ENCODE data around the gene VMP1.
"Not testable (repeated sequence)": the region's sequence is repeated elsewhere in the genome, so short reads cannot be mapped to it uniquely, and the experiment has no call there.

The VMP1 gene

GRCh38 chr17:59771093-59771492 is 63.6 kb downstream of the VMP1 start:
- DNase-seq (ENCODE audit: insufficient read length, low spot score) (no peak), FAIRE-seq (no peak)
- TF ChIP-seq, protein P1, sequence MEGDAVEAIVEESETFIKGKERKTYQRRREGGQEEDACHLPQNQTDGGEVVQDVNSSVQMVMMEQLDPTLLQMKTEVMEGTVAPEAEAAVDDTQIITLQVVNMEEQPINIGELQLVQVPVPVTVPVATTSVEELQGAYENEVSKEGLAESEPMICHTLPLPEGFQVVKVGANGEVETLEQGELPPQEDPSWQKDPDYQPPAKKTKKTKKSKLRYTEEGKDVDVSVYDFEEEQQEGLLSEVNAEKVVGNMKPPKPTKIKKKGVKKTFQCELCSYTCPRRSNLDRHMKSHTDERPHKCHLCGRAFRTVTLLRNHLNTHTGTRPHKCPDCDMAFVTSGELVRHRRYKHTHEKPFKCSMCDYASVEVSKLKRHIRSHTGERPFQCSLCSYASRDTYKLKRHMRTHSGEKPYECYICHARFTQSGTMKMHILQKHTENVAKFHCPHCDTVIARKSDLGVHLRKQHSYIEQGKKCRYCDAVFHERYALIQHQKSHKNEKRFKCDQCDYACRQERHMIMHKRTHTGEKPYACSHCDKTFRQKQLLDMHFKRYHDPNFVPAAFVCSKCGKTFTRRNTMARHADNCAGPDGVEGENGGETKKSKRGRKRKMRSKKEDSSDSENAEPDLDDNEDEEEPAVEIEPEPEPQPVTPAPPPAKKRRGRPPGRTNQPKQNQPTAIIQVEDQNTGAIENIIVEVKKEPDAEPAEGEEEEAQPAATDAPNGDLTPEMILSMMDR (IDR thresholded peaks at IDR 0.05; ENCODE audit: insufficient read depth, missing control alignments), result no peak

GRCh38 chr17:59775786-59776350 is 68.4 kb downstream of the VMP1 start:
- DNase-seq (ENCODE audit: insufficient read length, low spot score), result no peak
- FAIRE-seq, result no peak
- TF ChIP-seq, protein P1 (IDR thresholded peaks at IDR 0.05; ENCODE audit: insufficient read depth, missing control alignments), result no peak

- FAIRE-seq (no peak), DNase-seq (ENCODE audit: insufficient read length, low spot score) (no peak)
- TF ChIP-seq, protein P1 (IDR thresholded peaks at IDR 0.05; ENCODE audit: insufficient read depth, missing control alignments), result no peak
These were observed 69.1 kb downstream of the VMP1 start for GRCh38 chr17:59776577-59776976.

- no peak for FAIRE-seq
- DNase-seq (ENCODE audit: insufficient read length, low spot score), result no peak
- TF ChIP-seq, protein P1 (IDR thresholded peaks at IDR 0.05; ENCODE audit: insufficient read depth, missing control alignments), result no peak
These were observed 69.6 kb downstream of the VMP1 start for GRCh38 chr17:59777033-59777432.

DNA sequence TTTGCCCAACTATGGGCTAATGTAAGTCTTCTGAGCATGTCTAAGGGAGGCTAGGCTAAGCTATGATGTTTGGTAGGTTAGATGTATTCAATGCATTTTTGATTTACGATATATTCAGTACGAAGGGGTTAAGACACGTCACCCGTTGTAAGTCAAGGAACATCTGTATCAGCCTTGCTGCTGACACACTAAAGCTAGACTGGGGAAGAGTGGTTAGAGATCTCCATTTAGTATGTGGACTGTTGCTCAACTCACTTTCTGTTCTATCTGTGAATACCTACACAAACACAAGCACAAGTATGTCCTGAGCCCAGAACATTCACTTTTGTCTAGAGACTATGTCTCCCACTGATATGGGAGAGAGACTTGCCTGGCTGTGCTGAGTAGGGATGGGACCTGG is 71.5 kb downstream of the VMP1 start:
- no peak for FAIRE-seq
- DNase-seq (ENCODE audit: insufficient read length, low spot score), result no peak
- TF ChIP-seq, protein P1 (IDR thresholded peaks at IDR 0.05; ENCODE audit: insufficient read depth, missing control alignments), result no peak

DNA sequence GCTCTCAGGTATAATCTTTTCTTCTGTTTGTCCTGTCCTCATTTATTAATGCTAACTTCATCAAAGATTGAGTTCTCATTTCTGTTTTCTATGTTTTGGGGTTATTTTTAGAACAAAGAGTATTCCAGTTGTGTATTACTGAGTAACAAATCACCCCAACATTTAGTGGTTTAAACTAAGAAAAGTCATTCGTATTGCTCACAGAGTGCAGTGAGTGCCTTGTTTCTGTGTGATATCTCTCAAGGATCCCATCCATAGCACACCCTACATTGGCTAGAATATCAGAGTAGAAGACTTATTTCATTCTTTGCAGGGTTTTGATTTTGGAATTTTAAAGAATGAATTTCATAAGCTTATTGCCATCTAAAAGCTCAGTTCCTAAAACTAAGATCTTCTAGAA is 72.1 kb downstream of the VMP1 start:
- TF ChIP-seq, protein P1 (IDR thresholded peaks at IDR 0.05; ENCODE audit: insufficient read depth, missing control alignments), result no peak
- FAIRE-seq, result no peak
- DNase-seq (ENCODE audit: insufficient read length, low spot score), result no peak

GRCh38 chr17:59780548-59780947 is 73.1 kb downstream of the VMP1 start:
- not testable (repeated sequence) for FAIRE-seq; DNase-seq (ENCODE audit: insufficient read length, low spot score)

All from D721Med (cell line).